A172 (cell line): ENCODE results near the gene PXMP2. TPM values are rescaled to one million over a fixed set of nuclear protein-coding genes. Genes with fewer than 3 reads are reported as not detected.
"Not testable (repeated sequence)": the region's sequence is repeated elsewhere in the genome, so short reads cannot be mapped to it uniquely, and the experiment has no call there.

ENCODE experiments used
- DNase-seq: peaks from one replicate; pipeline ENCODE4 v3.0.0-alpha.2; 2015; ENCODE audit warnings: low spot score
- total RNA-seq: library from RNA; depleted of rRNA; stranded (reverse); fragments of >200 nt; shearing (Covaris generic); gene quantifications from 2 replicates; pipeline ENCODE4 v1.2.3, GENCODE V29; 2014

The PXMP2 gene
- total RNA-seq, 1 experiment from 2014 or later, result 43.1 TPM

- not testable (repeated sequence) for DNase-seq
Observed at GRCh38 chr12:132694888-132695287, 7.5 kb downstream of the PXMP2 start.

GRCh38 chr12:132695431-132695830 is 8.0 kb downstream of the PXMP2 start:
- DNase-seq, result no peak

GRCh38 chr12:132698341-132698740 is 11.0 kb downstream of the PXMP2 start:
- no peak for DNase-seq

- DNase-seq, result peak; percentile 31
Observed at GRCh38 chr12:132700212-132700822, 12.9 kb downstream of the PXMP2 start.

GRCh38 chr12:132702640-132703039 is 15.3 kb downstream of the PXMP2 start:
- DNase-seq, result no peak

GRCh38 chr12:132703641-132704040 is 16.3 kb downstream of the PXMP2 start:
- no peak for DNase-seq

GRCh38 chr12:132707241-132707640 is 19.9 kb downstream of the PXMP2 start:
- DNase-seq, result no peak

GRCh38 chr12:132708150-132708549 is 20.8 kb downstream of the PXMP2 start:
- no peak for DNase-seq

- no peak for DNase-seq
Observed at GRCh38 chr12:132710043-132710404, 22.6 kb downstream of the PXMP2 start.

- DNase-seq, result peak; percentile 68
Observed at GRCh38 chr12:132710405-132711079, 23.2 kb downstream of the PXMP2 start, which contains the start of gene PGAM5. PGAM5 (plus strand) TSS chr12:132710842; CDS start chr12:132710877, 35 bp downstream.

GRCh38 chr12:132711080-132711843 is 23.9 kb downstream of the PXMP2 start:
- no peak for DNase-seq

GRCh38 chr12:132713123-132713522 is 25.7 kb downstream of the PXMP2 start:
- DNase-seq, result no peak

GRCh38 chr12:132715874-132716273 is 28.5 kb downstream of the PXMP2 start:
- DNase-seq, result no peak

GRCh38 chr12:132716356-132716755 is 29.0 kb downstream of the PXMP2 start:
- no peak for DNase-seq

- no peak for DNase-seq
Observed at GRCh38 chr12:132717011-132717410, 29.6 kb downstream of the PXMP2 start.

- DNase-seq, result peak; percentile 39
Observed at GRCh38 chr12:132717531-132718387, 30.4 kb downstream of the PXMP2 start.

GRCh38 chr12:132718644-132719043 is 31.3 kb downstream of the PXMP2 start:
- no peak for DNase-seq

- DNase-seq, result no peak
Observed at GRCh38 chr12:132719141-132719953, 32.0 kb downstream of the PXMP2 start.

GRCh38 chr12:132719954-132720324 is 32.6 kb downstream of the PXMP2 start:
- no peak for DNase-seq

GRCh38 chr12:132720606-132721345 is 33.4 kb downstream of the PXMP2 start:
- DNase-seq, result no peak
